Suprapubic skin (tissue), 3 donors: ENCODE data around the gene TTI1.

Experiments used
- POLR2AphosphoS5 ChIP-seq, 3 donors: sonication (generic); formaldehyde crosslinking; IDR thresholded peaks; one replicate each; pipeline ENCODE4 v1.6.1; 2017; ENCODE audit warnings: antibody characterized with exemption in 3 of 3
- TF ChIP-seq, protein P1 (sequence below), 2 donors: fragments of 200-600 bp in 1 of 2; fragments of 450-650 bp in 1 of 2; sonication (generic) in 1 of 2; IDR thresholded peaks; one replicate each; pipeline ENCODE4 v1.5.1; 2016 to 2019; ENCODE audit warnings: antibody characterized with exemption in 2 of 2, mild to moderate bottlenecking in 1 of 2, moderate library complexity in 1 of 2

DNA sequence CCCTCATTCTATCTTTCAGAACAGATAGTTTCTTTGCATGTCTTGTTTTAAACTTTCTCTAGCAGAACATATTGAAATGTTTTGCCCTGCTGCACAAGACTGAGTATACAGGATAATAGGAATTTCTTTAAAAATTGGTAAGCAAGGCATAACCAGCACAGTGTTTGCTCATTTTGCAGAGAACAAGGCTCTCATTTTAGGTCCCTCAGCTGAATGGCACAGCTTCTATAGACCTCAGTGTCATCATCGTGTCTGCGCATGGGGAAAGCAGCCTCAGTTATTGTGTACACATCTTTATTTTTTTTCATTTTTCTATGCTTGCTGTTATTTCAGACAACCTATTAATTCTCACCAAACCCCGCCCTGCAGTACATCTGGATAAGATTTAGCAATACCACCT, 35.7 kb downstream of the TTI1 start:
- TF ChIP-seq, protein P1, sequence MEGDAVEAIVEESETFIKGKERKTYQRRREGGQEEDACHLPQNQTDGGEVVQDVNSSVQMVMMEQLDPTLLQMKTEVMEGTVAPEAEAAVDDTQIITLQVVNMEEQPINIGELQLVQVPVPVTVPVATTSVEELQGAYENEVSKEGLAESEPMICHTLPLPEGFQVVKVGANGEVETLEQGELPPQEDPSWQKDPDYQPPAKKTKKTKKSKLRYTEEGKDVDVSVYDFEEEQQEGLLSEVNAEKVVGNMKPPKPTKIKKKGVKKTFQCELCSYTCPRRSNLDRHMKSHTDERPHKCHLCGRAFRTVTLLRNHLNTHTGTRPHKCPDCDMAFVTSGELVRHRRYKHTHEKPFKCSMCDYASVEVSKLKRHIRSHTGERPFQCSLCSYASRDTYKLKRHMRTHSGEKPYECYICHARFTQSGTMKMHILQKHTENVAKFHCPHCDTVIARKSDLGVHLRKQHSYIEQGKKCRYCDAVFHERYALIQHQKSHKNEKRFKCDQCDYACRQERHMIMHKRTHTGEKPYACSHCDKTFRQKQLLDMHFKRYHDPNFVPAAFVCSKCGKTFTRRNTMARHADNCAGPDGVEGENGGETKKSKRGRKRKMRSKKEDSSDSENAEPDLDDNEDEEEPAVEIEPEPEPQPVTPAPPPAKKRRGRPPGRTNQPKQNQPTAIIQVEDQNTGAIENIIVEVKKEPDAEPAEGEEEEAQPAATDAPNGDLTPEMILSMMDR (IDR thresholded peaks at IDR 0.05), result no peak
- TF ChIP-seq POLR2AphosphoS5 (IDR thresholded peaks at IDR 0.05), result no peak
